Activated T-cell treated with anti-CD3 and anti-CD28 coated beads, Interleukin-2, amount 50 U/mL, for 1 hour (primary cell): ENCODE results near the gene SYNJ2BP.

Source experiments
- DNase-seq: peaks from one replicate; pipeline ENCODE4 v3.0.0-alpha.2; 2020

The SYNJ2BP gene

GRCh38 chr14:70391493-70392391, 25.1 kb downstream of the SYNJ2BP start:
- no peak for DNase-seq

- DNase-seq = no peak
Measured at GRCh38 chr14:70382536-70382935, 34.4 kb downstream of the SYNJ2BP start.

- no peak for DNase-seq
Measured at GRCh38 chr14:70380824-70381223, 36.1 kb downstream of the SYNJ2BP start.

- DNase-seq = no peak
Measured at GRCh38 chr14:70378696-70379095, 38.2 kb downstream of the SYNJ2BP start.
